GM12891 (cell line): ENCODE data around the gene PDE8A.
"Not testable (repeated sequence)": the region's sequence is repeated elsewhere in the genome, so short reads cannot be mapped to it uniquely, and the experiment has no call there.

Experiments
- PAX5 ChIP-seq: IDR thresholded peaks from 2 replicates; pipeline ENCODE4 v1.6.1; 2011; ENCODE audit warnings: low read length, moderate library complexity, mild to moderate bottlenecking; ENCODE audit not compliant: insufficient read depth, severe bottlenecking
- POLR2AphosphoS5 ChIP-seq: IDR thresholded peaks from 2 replicates; pipeline ENCODE4 v1.6.1; 2011; ENCODE audit warnings: low read depth, low read length, control low read depth

- TF ChIP-seq POLR2AphosphoS5, PAX5: not testable (repeated sequence)
Observed at GRCh38 chr15:85011724-85012123, 30.1 kb downstream of the PDE8A start.
